Stimulated activated naive CD4-positive, alpha-beta T cell (primary cell): ENCODE measurements around the gene IP6K1.
"Not testable (repeated sequence)": the region's sequence is repeated elsewhere in the genome, so short reads cannot be mapped to it uniquely, and the experiment has no call there.

Source experiments
- DNase-seq, 6 experiments: peaks; one replicate each; lab custom pipeline; 2025; lab: John Stamatoyannopoulos, UW

Gene IP6K1

GRCh38 chr3:49689046-49689907 lies 97.1 kb downstream of the IP6K1 start, which contains the start of the genes MST1 and RNF123:
MST1 (minus strand) TSS chr3:49689474; CDS start chr3:49688691, 783 bp downstream.
RNF123 (plus strand) TSS chr3:49689557; CDS start chr3:49691166, 1,609 bp downstream.
- DNase-seq = no peak

GRCh38 chr3:49688338-49689045 lies 97.8 kb downstream of the IP6K1 start:
- not testable (repeated sequence) for DNase-seq

GRCh38 chr3:49687424-49687795 lies 98.9 kb downstream of the IP6K1 start:
- not testable (repeated sequence) for DNase-seq

GRCh38 chr3:49686769-49687423 lies 99.4 kb downstream of the IP6K1 start:
- not testable (repeated sequence) for DNase-seq

DNA sequence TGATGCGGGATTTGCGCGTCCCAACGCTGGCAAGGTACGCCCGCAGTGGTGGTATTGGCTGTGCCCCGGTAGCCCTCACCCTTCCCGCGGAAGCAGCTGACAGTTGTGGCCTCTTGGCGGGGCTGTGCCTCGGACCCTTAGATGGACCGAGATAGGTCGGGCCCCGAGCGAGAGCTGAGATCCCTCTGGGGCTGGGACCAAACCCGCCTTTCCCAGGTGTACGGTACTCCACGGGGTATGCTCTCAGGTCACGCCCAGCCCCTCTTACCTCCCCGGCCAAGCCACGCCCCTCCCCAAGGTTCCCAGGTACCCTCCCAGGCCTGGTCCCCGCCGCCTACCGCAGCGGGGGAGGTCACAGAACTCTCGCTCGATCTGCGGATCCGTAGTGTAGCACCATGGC lies 100.0 kb downstream of the IP6K1 start:
- DNase-seq = not testable (repeated sequence)

- not testable (repeated sequence) for DNase-seq
Measured at GRCh38 chr3:49685846-49686245, 100.5 kb downstream of the IP6K1 start.

GRCh38 chr3:49685103-49685502 lies 101.2 kb downstream of the IP6K1 start:
- DNase-seq = not testable (repeated sequence)

DNA sequence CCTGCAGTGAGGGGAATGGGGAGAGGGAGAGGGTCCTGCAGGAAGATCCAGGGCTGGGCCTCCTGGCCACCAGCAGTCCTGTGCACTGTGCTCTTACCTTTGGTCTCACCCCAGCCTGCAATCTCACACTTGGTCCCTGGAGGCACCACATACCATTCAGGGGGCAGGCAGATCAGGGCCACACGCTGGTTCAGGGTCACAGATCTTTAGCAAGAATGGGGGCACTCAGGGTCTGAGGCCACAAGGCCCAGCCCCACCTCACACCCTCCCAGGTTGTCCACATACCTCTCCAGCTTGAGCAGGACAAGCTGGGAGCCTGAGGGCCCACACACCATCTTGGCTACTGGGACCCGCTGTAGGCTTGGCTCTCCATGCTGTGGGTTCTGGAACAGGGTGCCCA lies 101.9 kb downstream of the IP6K1 start:
- not testable (repeated sequence) for DNase-seq

- no peak for DNase-seq
Measured at GRCh38 chr3:49683162-49683561, 103.2 kb downstream of the IP6K1 start.

GRCh38 chr3:49681543-49681942 lies 104.8 kb downstream of the IP6K1 start:
- no peak for DNase-seq

DNA sequence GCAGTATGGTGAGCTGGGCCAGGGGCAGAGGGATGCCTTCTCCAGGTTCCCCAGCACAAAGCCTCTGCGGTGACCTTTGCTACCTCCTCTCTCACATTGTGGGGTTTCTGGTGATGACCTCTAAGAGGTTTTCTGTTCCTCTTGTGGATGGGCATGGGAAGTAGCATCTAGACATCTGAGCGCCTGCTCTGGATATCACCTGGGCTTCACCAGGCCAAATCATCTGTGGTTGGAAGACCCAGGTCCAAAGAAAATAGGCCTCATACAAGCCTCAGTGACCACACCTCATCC lies 105.2 kb downstream of the IP6K1 start:
- DNase-seq = no peak

GRCh38 chr3:49680493-49681231 lies 105.7 kb downstream of the IP6K1 start:
- DNase-seq = no peak

GRCh38 chr3:49675912-49676311 lies 110.4 kb downstream of the IP6K1 start:
- DNase-seq = no peak

DNA sequence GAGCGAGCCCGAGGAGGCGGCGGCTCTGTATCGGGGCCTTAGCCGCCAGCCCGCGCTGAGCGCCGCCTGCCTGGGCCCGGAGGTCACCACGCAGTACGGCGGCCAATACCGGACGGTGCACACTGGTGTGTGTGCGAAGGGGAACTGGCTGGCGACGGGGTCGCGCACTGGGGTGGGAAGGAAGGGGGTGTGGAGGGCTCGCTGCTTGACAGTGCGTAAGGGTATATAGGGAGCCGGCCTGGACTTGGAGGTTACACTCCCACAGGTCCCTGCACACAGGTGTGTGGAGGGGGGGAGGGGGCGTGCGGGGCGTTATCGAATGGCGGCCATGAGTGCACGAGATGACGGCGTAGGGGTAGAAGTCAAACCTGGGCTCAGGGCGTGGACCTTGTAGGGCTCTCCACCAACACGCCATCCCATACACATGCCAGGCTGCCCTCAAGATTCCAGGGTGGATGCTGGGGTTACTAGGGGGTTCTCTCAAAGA lies 111.8 kb downstream of the IP6K1 start:
- DNase-seq = no peak
